SH-SY5Y (cell line): ENCODE results near the gene PLOD1.

Experiments used
- GATA2 ChIP-seq: IDR thresholded peaks from 2 replicates; pipeline ENCODE4 v1.6.1; 2011; ENCODE audit warnings: mild to moderate bottlenecking, low read depth, low read length
- GATA3 ChIP-seq: IDR thresholded peaks from 2 replicates; pipeline ENCODE4 v1.6.1; 2011; ENCODE audit warnings: low read depth, mild to moderate bottlenecking, low read length, moderate library complexity

- no peak for TF ChIP-seq GATA3
- TF ChIP-seq GATA2, result no peak
These were observed 71.1 kb downstream of the PLOD1 start for GRCh38 chr1:12005488-12006166.
